GM23338 (cell line): ENCODE results near the gene NEIL3. TPM values are rescaled to one million over a fixed set of nuclear protein-coding genes. Genes with fewer than 3 reads are reported as not detected.

Experiments
- ATAC-seq: fragments of 200-7000 bp; cut with Tn5 transposase; 3 replicates; pipeline ENCODE4 v1.9.1; 2020
- DNase-seq: peaks from one replicate; pipeline ENCODE4 v3.0.0-alpha.2; 2015; ENCODE audit warnings: low spot score
- H2AFZ ChIP-seq: fragments of 200-600 bp; sonication (generic); 2 replicates; pipeline ENCODE4 v1.8.0; 2016; ENCODE audit warnings: antibody characterized with exemption, mild to moderate bottlenecking, moderate library complexity
- H3F3A ChIP-seq: fragments of 200-600 bp; sonication (generic); replicated peaks from 2 replicates; pipeline ENCODE4 v1.8.0; 2017; ENCODE audit warnings: antibody characterized with exemption, mixed run types, low read depth
- H3K27ac ChIP-seq: fragments of 200-600 bp; sonication (generic); 2 replicates; pipeline ENCODE4 v1.6.1; 2016; ENCODE audit warnings: low read depth
- H3K27me3 ChIP-seq: fragments of 200-600 bp; sonication (generic); 2 replicates; pipeline ENCODE4 v1.8.0; 2016; ENCODE audit warnings: mild to moderate bottlenecking, mixed run types, moderate library complexity; ENCODE audit not compliant: insufficient read depth
- H3K36me3 ChIP-seq: fragments of 200-600 bp; sonication (generic); 2 replicates; pipeline ENCODE4 v1.8.0; 2016; ENCODE audit warnings: mild to moderate bottlenecking; ENCODE audit not compliant: insufficient read depth
- H3K4me1 ChIP-seq: fragments of 200-600 bp; sonication (generic); 2 replicates; pipeline ENCODE4 v1.8.0; 2016; ENCODE audit warnings: mild to moderate bottlenecking, moderate library complexity; ENCODE audit not compliant: insufficient read depth
- H3K4me2 ChIP-seq: fragments of 200-600 bp; sonication (generic); 2 replicates; pipeline ENCODE4 v1.7.1; 2017; ENCODE audit warnings: mixed run types
- H3K4me3 ChIP-seq: fragments of 200-600 bp; sonication (generic); 2 replicates; pipeline ENCODE4 v1.6.1; 2016; ENCODE audit warnings: mixed run types
- H3K79me2 ChIP-seq: fragments of 200-600 bp; sonication (generic); replicated peaks from 2 replicates; pipeline ENCODE4 v1.8.0; 2017; ENCODE audit warnings: mild to moderate bottlenecking; ENCODE audit not compliant: insufficient read depth
- H3K9me2 ChIP-seq: fragments of 200-600 bp; sonication (generic); 2 replicates; pipeline ENCODE4 v1.8.0; 2017; ENCODE audit not compliant: insufficient read depth
- H4K20me1 ChIP-seq: fragments of 200-600 bp; sonication (generic); replicated peaks from 2 replicates; pipeline ENCODE4 v1.8.0; 2017; ENCODE audit warnings: mild to moderate bottlenecking; ENCODE audit not compliant: insufficient read depth
- H3K27ac Mint-ChIP-seq: 2 replicates; pipeline ENCODE4 v1.8.0; 2020; ENCODE audit warnings: inconsistent platforms, mild to moderate bottlenecking, moderate library complexity, mixed read lengths
- H3K27me3 Mint-ChIP-seq: 3 replicates; pipeline ENCODE4 v1.8.0; 2022; ENCODE audit warnings: low read depth, mild to moderate bottlenecking, moderate library complexity, mixed read lengths, inconsistent platforms; ENCODE audit not compliant: insufficient read depth, poor library complexity
- H3K36me3 Mint-ChIP-seq: 3 replicates; pipeline ENCODE4 v1.8.0; 2021; ENCODE audit warnings: low read depth, mild to moderate bottlenecking, inconsistent platforms, moderate library complexity, mixed read lengths
- H3K4me1 Mint-ChIP-seq: 3 replicates; pipeline ENCODE4 v1.8.0; 2020; ENCODE audit warnings: mild to moderate bottlenecking, inconsistent platforms, mixed read lengths
- H3K4me3 Mint-ChIP-seq: 3 replicates; pipeline ENCODE4 v1.8.0; 2021; ENCODE audit warnings: moderate library complexity, mild to moderate bottlenecking, inconsistent platforms, mixed read lengths
- H3K9me3 Mint-ChIP-seq: 3 replicates; pipeline ENCODE4 v1.8.0; 2020; ENCODE audit warnings: moderate library complexity, mild to moderate bottlenecking, inconsistent platforms, mixed read lengths
- CTCF ChIP-seq, 2 experiments: fragments of 200-600 bp in 1 of 2; sonication (generic) in 1 of 2; conservative IDR thresholded peaks; 2 replicates each; pipeline versions ENCODE4 v1.5.1 to v1.6.1; 2016 to 2017; ENCODE audit warnings: antibody characterized with exemption in 2 of 2, low read depth in 2 of 2, mild to moderate bottlenecking in 2 of 2, moderate library complexity in 1 of 2
- ETS1 ChIP-seq: IDR thresholded peaks from 2 replicates; pipeline ENCODE4 v1.6.1; 2016; ENCODE audit warnings: antibody characterized with exemption
- EZH2 ChIP-seq: fragments of 200-600 bp; sonication (generic); IDR thresholded peaks from one replicate; pipeline ENCODE4 v1.8.0; 2017; ENCODE audit warnings: antibody characterized with exemption, mild to moderate bottlenecking, low read depth; ENCODE audit not compliant: unreplicated experiment
- JUNB ChIP-seq: IDR thresholded peaks from one replicate; pipeline ENCODE4 v1.6.1; 2016; ENCODE audit warnings: antibody characterized with exemption; ENCODE audit not compliant: unreplicated experiment
- NANOG ChIP-seq: IDR thresholded peaks from 2 replicates; pipeline ENCODE4 v1.6.1; 2016; ENCODE audit warnings: antibody characterized with exemption, borderline replicate concordance
- POLR2AphosphoS5 ChIP-seq: IDR thresholded peaks from 2 replicates; pipeline ENCODE4 v1.6.1; 2016; ENCODE audit warnings: antibody characterized with exemption, low read depth
- REST ChIP-seq: IDR thresholded peaks from one replicate; pipeline ENCODE4 v1.6.1; 2018; ENCODE audit warnings: antibody characterized with exemption; ENCODE audit not compliant: unreplicated experiment
- STAT1 ChIP-seq: IDR thresholded peaks from one replicate; pipeline ENCODE4 v1.6.1; 2016; ENCODE audit warnings: antibody characterized with exemption; ENCODE audit not compliant: unreplicated experiment
- polyA plus RNA-seq: library from polyadenylated mRNA; unstranded; fragments of >200 nt; fragmentation: Nextera tagmentation; extraction: Ambion mirVana; gene quantifications from 2 replicates; pipeline ENCODE4 v1.2.1, GENCODE V29; 2016
- total RNA-seq: library from RNA; depleted of rRNA; stranded (reverse); fragments of >200 nt; shearing (Covaris generic); gene quantifications from 2 replicates; pipeline ENCODE4 v1.2.3, GENCODE V29; 2014

Gene NEIL3
- total and polyA plus RNA-seq, 2 experiments from 2014 or later, result 11.8 to 15.4 TPM

- no peak for TF ChIP-seq NANOG
- TF ChIP-seq POLR2AphosphoS5, result no peak
- no peak for TF ChIP-seq REST
- no peak for TF ChIP-seq JUNB
These were observed 42.1 kb downstream of the NEIL3 start (continued) for GRCh38 chr4:177351622-177352244.

- H2AFZ ChIP-seq, result no peak overlapping the region
- DNase-seq (no peak), ATAC-seq (no peak)
- peaks cover 13% of the 10 kb centered on the region; the same call in 2 of the 3 replicates for H3K36me3 Mint-ChIP-seq
- H3K4me3 Mint-ChIP-seq, result no peak overlapping the region
- no peak overlapping the region for H3K27ac ChIP-seq
- peaks cover 2% of the 10 kb centered on the region for H3K27me3 Mint-ChIP-seq
- H4K20me1 ChIP-seq, result no peaks in the 10 kb centered on the region
- H3K9me2 ChIP-seq, result no peaks in the 10 kb centered on the region
- H3K27ac Mint-ChIP-seq, result no peak overlapping the region
- H3K36me3 ChIP-seq, result peaks cover 4% of the 10 kb centered on the region; the same call in 1 of the 2 replicates
- TF ChIP-seq ETS1 (no peak), CTCF (conservative IDR thresholded peaks at IDR 0.05; ENCODE audit: low read depth in 2 of 2) (no peak), JUNB (no peak), STAT1 (no peak), POLR2AphosphoS5 (no peak), REST (no peak), EZH2 (no peak)
- H3K4me1 Mint-ChIP-seq, result peaks cover 10% of the 10 kb centered on the region; the same call in 2 of the 3 replicates
- 0 out of 2 replicates have a peak, but pooled peaks cover 9% of the 10 kb centered on the region for H3K4me1 ChIP-seq
- no peak overlapping the region for H3K4me2 ChIP-seq
- H3K4me3 ChIP-seq, result no peak overlapping the region
- H3K79me2 ChIP-seq, result no peaks in the 10 kb centered on the region
- no peaks in the 10 kb centered on the region for H3K9me3 Mint-ChIP-seq
- no peaks in the 10 kb centered on the region for H3K27me3 ChIP-seq
- H3F3A ChIP-seq, result no peaks in the 10 kb centered on the region
These were observed 46.5 kb downstream of the NEIL3 start for GRCh38 chr4:177356206-177356605.
